SK-N-MC (cell line): ENCODE results near the gene C3orf33.

ENCODE experiments used
- DNase-seq: peaks from one replicate; pipeline ENCODE4 v3.0.0-alpha.2; 2011; ENCODE audit warnings: low read depth, low spot score
- H3K27ac ChIP-seq: fragments of 200-600 bp; sonication (generic); 2 replicates; pipeline ENCODE4 v1.5.1; 2016; ENCODE audit warnings: mixed run types
- H3K36me3 ChIP-seq: fragments of 200-600 bp; sonication (generic); 2 replicates; pipeline ENCODE4 v1.6.1; 2017; ENCODE audit warnings: antibody characterized with exemption, low read length, mixed read lengths; ENCODE audit not compliant: insufficient read depth
- H3K4me3 ChIP-seq: fragments of 200-600 bp; sonication (generic); 2 replicates; pipeline ENCODE4 v1.5.1; 2016
- H3K9ac ChIP-seq: fragments of 200-600 bp; sonication (generic); 2 replicates; pipeline ENCODE4 v1.8.0; 2017; ENCODE audit warnings: mixed run types, mixed read lengths; ENCODE audit not compliant: insufficient read length
- H3K9me3 ChIP-seq: fragments of 200-600 bp; sonication (generic); 2 replicates; pipeline ENCODE4 v1.6.1; 2017; ENCODE audit warnings: low read depth, mild to moderate bottlenecking, antibody characterized with exemption, low read length, moderate library complexity, mixed read lengths
- EZH2 ChIP-seq: fragments of 200-600 bp; sonication (generic); IDR thresholded peaks from one replicate; pipeline ENCODE4 v1.6.1; 2017; ENCODE audit warnings: antibody characterized with exemption
- FOXP2 ChIP-seq: optimal IDR thresholded peaks from 2 replicates; pipeline ENCODE3; 2011; ENCODE audit warnings: mild to moderate bottlenecking, moderate library complexity; ENCODE audit not compliant: insufficient read depth; ENCODE audit errors: extremely low read length, control extremely low read depth
- POLR2AphosphoS5 ChIP-seq: IDR thresholded peaks from 2 replicates; pipeline ENCODE4 v1.6.1; 2012; ENCODE audit warnings: mild to moderate bottlenecking, low read depth, low read length, borderline replicate concordance

The C3orf33 gene

GRCh38 chr3:155746703-155747102, 59.4 kb downstream of the C3orf33 start:
- Histone ChIP-seq H3K9me3 (no peaks in the 10 kb centered on the region), H3K4me3 (no peak overlapping the region), H3K9ac (no peak overlapping the region), H3K27ac (no peak overlapping the region), H3K36me3 (no peaks in the 10 kb centered on the region)
- no peak for TF ChIP-seq EZH2
- DNase-seq: no peak

- Histone ChIP-seq H3K27ac (no peak overlapping the region), H3K9ac (no peak overlapping the region), H3K9me3 (no peaks in the 10 kb centered on the region), H3K36me3 (no peaks in the 10 kb centered on the region), H3K4me3 (no peak overlapping the region)
- no peak for DNase-seq
- no peak for TF ChIP-seq FOXP2
- no peak for TF ChIP-seq EZH2
- no peak for TF ChIP-seq POLR2AphosphoS5
Observed at GRCh38 chr3:155745795-155746550, 60.1 kb downstream of the C3orf33 start.

GRCh38 chr3:155744626-155745324, 61.3 kb downstream of the C3orf33 start, which contains the start of gene PLCH1:
Gene PLCH1 (minus strand): TSS chr3:155745071. CDS start chr3:155704224, 40,847 bp downstream.
- H3K9ac ChIP-seq: peak within 1 kb of the TSS; percentile 69
- no peak within 1 kb of the TSS for H3K27ac ChIP-seq
- TF ChIP-seq EZH2 (no peak), POLR2AphosphoS5 (peak; percentile 75; the same call in 1 of the 2 replicates), FOXP2 (no peak)
- H3K9me3 ChIP-seq: no peaks in the 10 kb centered on the region
- H3K4me3 ChIP-seq: peak within 1 kb of the TSS; percentile 89
- no peaks in the 10 kb centered on the region for H3K36me3 ChIP-seq
- DNase-seq: peak; percentile 44

- Histone ChIP-seq H3K9ac (peak overlapping the region; percentile 69), H3K9me3 (no peaks in the 10 kb centered on the region), H3K4me3 (peak overlapping the region; percentile 89), H3K27ac (no peak overlapping the region), H3K36me3 (no peaks in the 10 kb centered on the region)
- no peak for TF ChIP-seq EZH2
- TF ChIP-seq FOXP2: no peak
- TF ChIP-seq POLR2AphosphoS5: peak; percentile 91
- DNase-seq: no peak
Observed at GRCh38 chr3:155744010-155744625, 62.0 kb downstream of the C3orf33 start.

- Histone ChIP-seq H3K9ac (peak overlapping the region; percentile 69), H3K36me3 (no peaks in the 10 kb centered on the region), H3K27ac (no peak overlapping the region), H3K4me3 (peak overlapping the region; percentile 89), H3K9me3 (no peaks in the 10 kb centered on the region)
- no peak for TF ChIP-seq POLR2AphosphoS5
- TF ChIP-seq EZH2: no peak
- TF ChIP-seq FOXP2: no peak
- no peak for DNase-seq
Observed at GRCh38 chr3:155743606-155744005, 62.5 kb downstream of the C3orf33 start.

GRCh38 chr3:155742349-155742965, 63.6 kb downstream of the C3orf33 start:
- Histone ChIP-seq H3K9me3 (no peaks in the 10 kb centered on the region), H3K9ac (no peak overlapping the region), H3K27ac (no peak overlapping the region), H3K36me3 (no peaks in the 10 kb centered on the region), H3K4me3 (no peak overlapping the region)
- DNase-seq: no peak
- no peak for TF ChIP-seq EZH2

- no peak overlapping the region for H3K27ac ChIP-seq
- H3K9ac ChIP-seq: no peak overlapping the region
- no peak for DNase-seq
- TF ChIP-seq POLR2AphosphoS5: no peak
- TF ChIP-seq EZH2: no peak
- TF ChIP-seq FOXP2: no peak
- H3K36me3 ChIP-seq: no peaks in the 10 kb centered on the region
- H3K4me3 ChIP-seq: no peak overlapping the region
- no peaks in the 10 kb centered on the region for H3K9me3 ChIP-seq
Observed at GRCh38 chr3:155741603-155742002, 64.5 kb downstream of the C3orf33 start.

- H3K9me3 ChIP-seq: no peaks in the 10 kb centered on the region
- no peak for DNase-seq
- no peak for TF ChIP-seq EZH2
- no peak for TF ChIP-seq POLR2AphosphoS5
- no peak for TF ChIP-seq FOXP2
Observed at GRCh38 chr3:155741101-155741500, 65.0 kb downstream of the C3orf33 start.

GRCh38 chr3:155739154-155739553, 66.9 kb downstream of the C3orf33 start:
- H3K9me3 ChIP-seq: no peaks in the 10 kb centered on the region
- no peak for DNase-seq
- no peak for TF ChIP-seq POLR2AphosphoS5
- no peak for TF ChIP-seq FOXP2
- TF ChIP-seq EZH2: no peak
- H3K9ac ChIP-seq: no peak overlapping the region
- H3K27ac ChIP-seq: no peak overlapping the region
- no peaks in the 10 kb centered on the region for H3K36me3 ChIP-seq
- H3K4me3 ChIP-seq: peak overlapping the region; percentile 7; the same call in 1 of the 2 replicates

More at GRCh38 chr3:155741101-155741500, 65.0 kb downstream of the C3orf33 start:
- Histone ChIP-seq H3K9ac (no peak overlapping the region), H3K4me3 (no peak overlapping the region), H3K36me3 (no peaks in the 10 kb centered on the region), H3K27ac (no peak overlapping the region)
